Measurements from ENCODE around the gene JAG2. TPM values are rescaled to one million over a fixed set of nuclear protein-coding genes. Genes with fewer than 3 reads are reported as not detected.

JAG2 gene
- total RNA-seq, 1 donor from 2014 or later: 18.9 TPM

DNA sequence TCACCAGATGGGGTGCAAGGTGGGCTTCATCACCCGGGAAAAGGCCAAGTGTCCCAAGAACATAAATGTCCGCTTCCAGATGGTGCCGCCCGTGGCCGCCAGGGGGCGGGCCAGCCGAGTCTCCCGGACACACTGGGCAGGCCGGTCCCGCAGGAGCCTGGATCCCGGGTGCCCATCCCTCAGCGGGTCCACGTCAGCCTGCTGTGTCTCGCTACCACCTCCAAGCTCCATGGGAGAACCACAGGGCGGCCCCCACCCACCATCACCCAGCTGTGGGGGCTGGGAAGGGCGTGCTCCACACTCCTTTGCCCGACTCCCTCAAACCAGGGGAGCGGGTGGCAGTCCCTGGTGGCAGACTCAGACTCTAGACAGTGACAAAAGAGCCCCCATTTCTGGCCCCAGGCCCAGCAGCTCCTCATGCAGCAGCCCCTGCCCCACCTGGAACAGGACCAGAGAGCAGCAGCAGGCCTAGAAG is 34.5 kb upstream of the JAG2 start:
- peak; percentile 68 for ATAC-seq

- ATAC-seq: no peak
Measured at GRCh38 chr14:105201925-105202513, 33.4 kb upstream of the JAG2 start.

DNA sequence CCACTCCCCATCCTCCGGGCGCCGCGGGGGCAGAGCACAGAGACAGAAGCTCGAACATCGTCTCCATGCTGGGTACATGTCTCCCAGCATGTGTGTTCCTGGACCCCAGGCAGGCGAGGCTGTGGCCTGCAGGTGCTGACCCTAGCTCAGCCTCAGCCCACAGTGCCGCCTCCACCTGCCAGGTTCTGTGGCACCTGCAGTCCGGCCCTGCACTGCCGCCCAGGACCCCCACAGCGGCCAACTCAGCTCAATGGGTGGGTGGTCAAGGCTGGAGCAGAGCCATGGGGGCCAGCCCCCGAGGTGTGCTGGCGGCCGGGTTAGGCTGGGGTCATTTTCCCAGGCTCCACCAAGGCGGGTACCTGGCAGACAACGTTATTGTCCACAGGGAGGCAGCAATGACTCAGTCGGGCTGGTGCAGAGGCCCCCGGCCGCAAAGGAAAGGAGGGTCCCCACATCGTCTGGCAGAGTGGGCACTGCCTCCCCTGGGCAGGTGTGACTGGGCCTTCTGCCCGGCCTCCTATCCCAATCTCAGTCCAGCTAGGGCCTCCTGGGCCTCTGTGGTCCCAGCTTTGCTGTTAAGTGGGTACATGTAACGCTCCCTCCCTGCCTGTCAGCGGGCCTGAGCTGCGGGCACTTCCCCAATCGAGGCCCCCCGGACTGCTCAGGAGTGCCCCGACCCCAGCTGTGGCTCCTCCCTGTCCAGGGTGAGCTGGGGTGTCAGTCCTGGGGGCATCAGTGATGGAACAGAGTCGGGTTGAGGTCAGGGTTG is 32.8 kb upstream of the JAG2 start:
- no peak for ATAC-seq

DNA sequence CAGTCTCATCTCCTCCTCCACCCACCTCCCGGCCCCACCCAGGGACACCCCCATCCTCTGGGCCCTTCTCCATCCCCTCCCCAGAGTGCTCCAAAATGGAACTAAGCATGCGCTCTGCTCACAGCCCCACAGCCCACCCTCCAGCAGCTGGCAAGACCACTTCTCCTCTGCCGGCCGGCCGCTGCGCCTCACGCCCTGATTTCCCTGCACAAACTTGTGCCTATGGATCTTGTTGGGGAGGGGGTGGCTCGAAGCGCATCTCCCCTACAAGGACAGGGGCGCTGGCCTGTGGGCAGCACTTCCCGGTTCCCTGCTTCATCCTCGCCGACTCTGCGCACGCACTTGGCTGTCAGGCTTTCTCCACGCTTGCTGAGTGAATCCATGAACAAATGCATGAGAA is 32.1 kb upstream of the JAG2 start:
- no peak for ATAC-seq

DNA sequence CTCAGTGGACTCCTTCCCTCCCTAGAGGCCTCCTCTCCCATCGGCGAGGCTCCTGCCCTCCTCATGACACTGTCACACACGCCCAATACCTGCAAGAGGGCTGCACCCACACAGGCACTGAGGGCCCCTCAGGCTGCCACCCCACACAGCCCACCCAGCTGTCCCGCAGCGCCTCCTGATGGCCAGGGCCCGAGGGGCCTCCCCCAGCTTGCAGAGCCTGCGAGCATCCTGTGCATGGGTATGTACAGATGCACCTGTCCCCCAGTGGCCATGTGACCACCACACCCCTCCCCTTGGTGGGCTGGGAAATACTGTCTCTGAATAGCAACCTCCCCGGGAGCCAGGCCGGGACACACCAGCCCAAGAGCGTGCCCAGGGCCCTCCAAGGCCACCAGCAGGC is 31.5 kb upstream of the JAG2 start:
- no peak for ATAC-seq

GRCh38 chr14:105199093-105199492 is 30.5 kb upstream of the JAG2 start:
- no peak for ATAC-seq

DNA sequence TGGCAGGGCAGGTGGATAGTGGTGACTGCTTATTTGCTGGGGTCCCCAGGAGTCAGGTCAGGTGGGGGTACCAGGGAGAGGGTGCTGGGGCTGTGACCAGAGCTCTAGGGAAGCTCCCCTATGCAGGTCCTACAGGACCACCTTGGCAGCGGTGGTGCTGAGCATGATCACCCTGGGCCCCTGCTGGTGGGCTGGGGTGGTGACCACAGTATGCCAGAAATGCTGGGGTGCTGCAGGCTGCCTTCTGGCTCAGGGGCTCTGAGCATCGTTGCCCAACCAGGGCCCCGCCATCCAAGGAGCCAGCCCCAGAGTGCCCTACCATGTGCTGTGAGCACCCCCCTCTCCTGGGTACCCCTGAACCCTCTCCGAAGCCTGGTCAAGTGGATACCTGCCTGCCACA is 30.0 kb upstream of the JAG2 start:
- ATAC-seq: no peak

- peak; percentile 26 for ATAC-seq
Measured at GRCh38 chr14:105197211-105197641, 28.6 kb upstream of the JAG2 start.

DNA sequence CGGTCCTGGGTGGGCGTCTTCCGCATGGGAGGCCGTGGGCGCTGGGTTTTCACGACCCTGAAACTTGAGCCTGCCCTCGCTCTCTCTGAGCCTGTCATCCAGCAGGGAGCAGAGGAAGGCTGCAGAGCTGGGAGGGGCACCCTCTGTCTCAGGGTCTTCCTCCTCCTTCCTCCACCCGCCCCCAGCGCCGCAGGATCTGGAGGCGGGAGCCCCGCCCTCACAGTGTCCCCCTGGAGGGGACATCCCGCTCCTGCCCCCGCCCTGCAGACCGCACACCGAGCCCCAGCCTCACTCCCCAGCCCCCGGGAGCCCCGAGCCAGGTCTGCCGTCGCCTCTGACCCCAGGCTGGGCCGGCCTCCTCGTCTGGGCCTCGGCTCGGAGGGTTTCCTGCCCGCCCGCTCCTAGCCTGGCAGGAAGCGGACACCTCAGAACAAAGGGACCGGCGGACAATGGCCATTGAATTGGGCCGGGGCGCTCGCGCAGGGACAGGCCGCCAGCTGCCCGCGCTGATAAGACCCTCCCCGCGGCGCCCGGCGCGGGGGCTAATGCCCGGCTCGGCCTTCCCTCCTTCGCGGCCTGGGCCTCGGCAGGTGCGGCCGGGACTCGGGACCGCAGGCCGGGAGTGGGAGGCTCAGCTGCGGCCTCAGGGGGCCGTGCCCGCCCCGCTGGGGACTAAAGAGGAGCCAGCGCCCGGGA is 27.8 kb upstream of the JAG2 start:
- peak; percentile 24 for ATAC-seq

DNA sequence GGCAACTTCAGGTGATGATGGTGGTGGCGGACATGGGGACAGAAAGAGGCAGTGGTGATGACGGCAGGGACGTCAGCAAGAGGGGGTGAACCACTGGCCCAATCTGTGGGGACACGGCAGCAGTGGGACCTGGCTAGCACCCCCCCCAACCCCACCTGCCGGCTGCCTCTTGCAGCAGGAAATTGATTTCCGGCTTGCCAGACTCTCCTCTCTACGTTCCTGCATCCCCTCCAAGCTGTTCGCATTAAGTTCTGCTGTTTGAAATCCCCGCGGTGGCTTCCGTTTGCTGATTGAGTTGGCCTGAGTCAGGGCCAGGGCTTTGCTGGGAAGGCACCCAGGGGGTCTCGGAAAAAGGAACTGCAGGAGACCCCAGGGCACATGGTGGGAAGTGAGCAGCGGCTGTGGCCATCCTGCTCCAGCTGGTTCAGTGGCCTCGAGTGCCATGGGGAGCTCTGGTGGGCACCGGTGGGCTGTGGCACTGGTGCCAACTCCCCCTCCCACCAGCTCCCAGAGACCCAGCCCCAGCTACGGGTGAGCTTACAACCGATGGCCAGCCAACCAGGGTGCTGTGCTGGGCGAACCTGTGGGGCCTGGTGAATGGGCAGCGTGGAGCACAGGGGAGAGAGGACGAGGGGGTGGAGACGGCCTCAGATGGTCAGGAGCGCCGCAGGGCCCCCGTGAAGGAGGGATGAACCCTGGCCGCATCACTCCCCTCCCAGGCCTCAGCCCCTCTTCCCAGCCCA is 27.1 kb upstream of the JAG2 start:
- ATAC-seq: no peak

GRCh38 chr14:105195051-105195450 is 26.5 kb upstream of the JAG2 start:
- no peak for ATAC-seq

DNA sequence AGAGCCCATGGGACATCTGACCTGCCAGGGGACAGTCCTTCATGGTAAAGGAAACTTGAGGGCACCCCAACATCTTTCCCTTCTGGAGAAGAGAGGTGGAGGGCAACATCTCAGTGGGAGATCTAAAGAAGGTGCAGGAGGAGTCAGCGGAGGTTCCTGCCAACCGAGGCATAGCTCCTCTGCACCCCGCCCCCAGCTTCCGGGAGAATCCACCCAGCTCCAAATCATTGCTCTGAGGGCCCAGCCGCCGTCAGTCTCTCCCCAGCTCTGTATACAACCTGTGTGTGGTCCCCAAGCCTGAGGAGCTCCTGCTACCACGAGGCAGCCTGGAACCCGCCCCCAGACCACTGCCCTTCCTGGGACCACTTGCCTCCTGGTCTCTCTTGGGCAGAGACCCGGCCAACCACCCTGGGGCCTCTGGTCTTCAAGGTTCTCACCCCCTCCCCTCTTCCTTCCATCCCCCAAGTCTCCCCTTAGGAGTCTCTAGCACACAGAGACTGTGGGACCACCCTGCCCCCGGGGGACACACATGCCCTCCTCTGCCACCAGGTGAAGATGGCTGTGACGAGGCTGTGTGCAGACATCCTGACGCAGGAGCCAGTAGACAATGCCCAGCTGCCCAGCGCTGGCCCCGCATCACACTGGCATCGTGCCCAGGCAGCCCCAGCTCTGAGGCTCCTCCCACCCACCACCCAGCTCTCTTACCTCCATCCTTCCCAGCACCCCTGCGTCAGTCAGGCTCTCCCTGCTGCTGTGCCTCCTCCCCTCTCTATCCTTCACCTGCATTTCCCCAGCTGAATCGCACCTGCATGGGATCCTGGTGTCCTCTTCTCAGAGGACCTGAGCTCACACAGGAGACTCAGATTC is 25.6 kb upstream of the JAG2 start:
- ATAC-seq: no peak

DNA sequence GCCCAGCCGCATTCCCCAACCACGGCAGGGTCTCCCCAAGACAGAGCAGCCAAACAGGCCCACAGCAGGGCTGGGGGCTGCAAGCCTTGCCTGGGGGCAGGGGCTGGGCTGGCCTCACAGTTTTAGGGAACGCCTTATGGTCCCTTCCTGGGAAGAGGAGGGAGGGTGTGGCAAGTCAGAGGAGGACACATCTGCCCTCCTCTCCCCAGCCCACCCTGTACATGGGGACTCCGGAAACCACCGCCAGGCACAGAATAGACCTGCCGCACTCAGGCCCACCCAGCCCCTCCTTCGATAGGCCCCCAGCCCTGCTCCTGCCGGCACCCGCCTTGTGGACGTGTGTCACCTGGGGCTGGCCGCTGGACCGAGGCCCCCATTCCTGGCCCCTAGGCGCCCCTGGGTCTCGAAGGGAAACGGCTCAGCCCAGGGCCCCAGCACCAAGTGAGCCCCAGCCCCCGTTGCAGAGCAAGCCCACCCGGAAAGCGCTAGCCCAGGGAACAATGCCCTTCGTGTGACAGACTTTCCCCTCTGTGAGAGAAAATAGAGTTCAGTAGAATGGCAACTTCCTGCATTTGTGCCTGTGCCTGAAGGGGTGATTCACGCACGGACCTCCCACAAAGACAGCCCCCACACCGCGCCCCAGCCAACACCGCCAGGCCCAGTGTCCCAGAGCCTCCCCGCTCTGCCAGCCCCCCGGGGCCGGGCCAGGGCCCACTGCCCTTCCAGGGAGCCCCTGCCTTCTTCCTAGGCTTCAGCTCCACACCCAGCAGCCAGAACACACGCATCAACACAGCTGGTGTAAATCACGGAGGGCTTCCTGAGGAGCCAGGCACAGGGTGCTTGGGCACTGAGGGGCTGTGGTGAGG is 24.5 kb upstream of the JAG2 start:
- peak; percentile 21 for ATAC-seq

DNA sequence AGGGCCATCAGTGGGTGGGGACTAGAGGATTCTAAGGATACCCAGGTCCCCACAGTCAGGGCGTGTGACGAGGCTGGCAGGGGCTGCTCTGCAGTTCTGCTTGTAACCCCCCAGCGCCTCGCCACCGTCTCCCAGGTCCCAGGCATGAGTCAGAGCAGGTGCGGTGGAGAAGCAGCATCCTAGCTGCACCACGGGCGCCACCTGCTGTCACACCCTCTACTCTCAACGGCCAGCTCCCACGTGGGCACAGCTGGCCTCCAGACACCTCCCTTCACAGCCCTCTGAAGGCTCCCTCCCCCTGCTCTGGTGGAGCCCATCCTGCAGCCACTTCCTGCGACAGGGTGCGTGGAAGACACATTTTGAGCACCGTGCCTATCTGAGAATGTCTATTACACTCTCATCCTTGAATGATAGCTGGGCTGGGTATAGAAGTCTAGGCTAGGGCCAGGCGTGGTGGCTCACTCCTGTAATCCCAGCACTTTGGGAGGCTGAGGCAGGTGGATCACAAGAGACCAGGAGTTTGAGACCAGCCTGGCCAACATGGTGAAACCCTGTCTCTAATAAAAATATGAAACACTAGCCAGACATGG is 19.5 kb upstream of the JAG2 start:
- ATAC-seq: peak; percentile 66

DNA sequence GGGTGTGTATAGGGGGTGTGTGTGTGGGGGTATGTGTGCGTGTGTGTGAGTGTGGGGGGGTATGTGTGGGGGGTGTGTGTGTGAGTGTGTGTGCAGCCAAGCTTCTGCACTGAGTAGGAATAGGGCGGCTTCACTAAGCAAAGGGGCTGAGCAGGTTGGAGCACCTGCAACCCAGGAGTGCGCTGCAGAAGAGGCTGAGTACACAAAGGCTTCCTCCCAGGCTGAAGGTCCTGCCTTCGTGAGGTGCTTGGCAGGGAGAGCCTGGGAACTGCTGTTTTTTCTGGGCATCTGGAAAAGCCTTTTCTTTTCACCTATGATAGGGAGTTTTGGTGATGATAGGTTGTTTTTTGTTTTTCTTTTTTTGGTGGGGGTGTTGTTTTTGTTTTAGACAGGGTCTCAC is 18.5 kb upstream of the JAG2 start:
- ATAC-seq: no peak

DNA sequence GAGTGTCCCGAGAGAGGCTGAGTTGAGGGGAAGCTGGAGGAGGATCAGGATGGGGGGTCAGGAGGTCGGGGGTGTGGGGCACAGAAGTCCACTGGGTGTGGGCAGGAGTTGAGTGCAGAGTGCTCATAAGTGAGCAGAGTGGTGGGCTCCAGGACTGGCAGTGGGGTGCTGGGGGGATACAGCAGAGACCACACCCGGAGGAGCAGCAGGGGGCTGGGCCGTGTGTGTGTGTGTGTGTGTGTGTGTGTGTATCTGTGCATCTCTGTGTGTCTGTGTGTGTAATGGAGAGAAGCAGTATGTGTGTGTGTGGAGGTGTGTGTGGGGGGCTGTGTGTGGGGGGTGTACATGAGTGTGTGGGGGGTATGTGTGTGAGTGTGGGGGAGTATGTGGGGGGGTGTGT is 17.4 kb upstream of the JAG2 start:
- no peak for ATAC-seq

DNA sequence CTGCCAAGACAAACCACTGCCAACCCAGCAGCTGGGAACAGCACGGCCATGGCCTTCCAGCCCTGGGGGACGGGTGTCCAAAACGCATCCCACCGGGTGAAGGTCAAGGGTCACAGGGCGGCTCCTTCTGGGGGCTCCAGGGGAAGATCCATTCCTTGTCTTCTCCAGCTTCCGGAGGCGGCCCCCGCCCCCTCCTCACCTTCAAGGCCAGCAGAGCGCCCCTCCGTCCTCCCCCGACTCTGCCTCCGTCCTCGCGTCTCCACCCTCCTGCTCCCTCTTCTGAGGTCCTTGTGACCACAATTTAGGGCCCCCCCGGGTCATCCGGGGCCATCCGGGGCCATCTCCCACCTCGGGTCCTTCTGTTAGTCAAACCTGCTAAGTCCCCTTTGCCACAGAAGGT is 16.4 kb upstream of the JAG2 start:
- ATAC-seq: no peak

- ATAC-seq: no peak
Measured at GRCh38 chr14:105184461-105184860, 15.9 kb upstream of the JAG2 start.

- peak; percentile 10 for ATAC-seq
Measured at GRCh38 chr14:105182296-105183020, 13.9 kb upstream of the JAG2 start.
